ENCODE measurements around the gene ADCY2. TPM values are rescaled to one million over a fixed set of nuclear protein-coding genes. Genes with fewer than 3 reads are reported as not detected.

ADCY2 gene
- total RNA-seq, 3 donors from 2014 or later = 1.7 to 14.8 (median 2.2) TPM

DNA sequence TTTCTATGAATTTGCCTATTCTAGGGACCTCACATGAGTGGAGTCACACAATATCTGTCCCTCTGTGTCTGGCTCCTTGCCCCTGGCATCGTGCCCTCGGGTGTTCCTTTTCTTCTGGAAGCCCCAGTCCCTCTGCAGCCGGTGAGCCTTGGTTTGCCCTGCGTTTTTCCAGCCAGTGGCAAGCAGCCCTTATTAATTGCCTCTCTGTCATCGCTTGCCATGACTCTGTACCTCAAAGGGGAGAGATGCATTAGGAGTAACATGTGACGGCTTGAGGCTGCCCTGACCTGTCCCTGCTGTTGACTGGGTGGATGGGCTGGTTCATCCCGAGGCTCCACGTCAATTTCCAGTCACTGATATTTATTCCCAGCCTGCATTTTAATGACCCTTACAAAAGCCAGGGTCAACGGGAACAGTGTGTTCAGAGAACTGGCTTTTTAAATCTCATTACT is 367.7 kb downstream of the ADCY2 start:
- DNase-seq = no peak
- intact Hi-C loops (cut with DNase I, micrococcal nuclease) = no loop called here
- TF ChIP-seq, protein P1, sequence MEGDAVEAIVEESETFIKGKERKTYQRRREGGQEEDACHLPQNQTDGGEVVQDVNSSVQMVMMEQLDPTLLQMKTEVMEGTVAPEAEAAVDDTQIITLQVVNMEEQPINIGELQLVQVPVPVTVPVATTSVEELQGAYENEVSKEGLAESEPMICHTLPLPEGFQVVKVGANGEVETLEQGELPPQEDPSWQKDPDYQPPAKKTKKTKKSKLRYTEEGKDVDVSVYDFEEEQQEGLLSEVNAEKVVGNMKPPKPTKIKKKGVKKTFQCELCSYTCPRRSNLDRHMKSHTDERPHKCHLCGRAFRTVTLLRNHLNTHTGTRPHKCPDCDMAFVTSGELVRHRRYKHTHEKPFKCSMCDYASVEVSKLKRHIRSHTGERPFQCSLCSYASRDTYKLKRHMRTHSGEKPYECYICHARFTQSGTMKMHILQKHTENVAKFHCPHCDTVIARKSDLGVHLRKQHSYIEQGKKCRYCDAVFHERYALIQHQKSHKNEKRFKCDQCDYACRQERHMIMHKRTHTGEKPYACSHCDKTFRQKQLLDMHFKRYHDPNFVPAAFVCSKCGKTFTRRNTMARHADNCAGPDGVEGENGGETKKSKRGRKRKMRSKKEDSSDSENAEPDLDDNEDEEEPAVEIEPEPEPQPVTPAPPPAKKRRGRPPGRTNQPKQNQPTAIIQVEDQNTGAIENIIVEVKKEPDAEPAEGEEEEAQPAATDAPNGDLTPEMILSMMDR (IDR thresholded peaks at IDR 0.05) = no peak
- Histone ChIP-seq H3K4me1 (ENCODE audit: low read depth) (no peaks in the 10 kb centered on the region), H3K9me3 (no peaks in the 10 kb centered on the region), H3K4me3 (no peak overlapping the region), H3K36me3 (ENCODE audit: low read depth) (no peaks in the 10 kb centered on the region)
- no peak for ATAC-seq

DNA sequence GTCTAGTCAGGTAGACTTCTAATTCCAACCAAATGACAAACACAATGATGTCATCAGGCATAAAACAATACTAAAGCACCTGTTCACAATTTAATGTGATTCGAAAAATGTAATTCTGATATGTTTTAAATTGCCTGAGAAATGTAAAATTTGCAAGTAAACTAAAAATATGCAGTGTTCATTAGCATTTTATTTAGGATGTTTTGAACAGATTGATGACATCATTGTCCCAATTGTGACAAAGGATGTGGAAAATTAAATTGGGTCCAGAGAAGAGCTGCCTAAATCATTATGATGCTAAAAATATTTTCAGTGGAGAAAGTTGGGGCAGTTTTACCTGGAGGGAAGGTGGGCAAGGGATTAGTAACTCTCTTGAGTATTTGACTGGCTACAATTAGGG is 368.5 kb downstream of the ADCY2 start:
- Histone ChIP-seq H3K4me3 (no peak overlapping the region), H3K36me3 (ENCODE audit: low read depth) (no peaks in the 10 kb centered on the region), H3K4me1 (ENCODE audit: low read depth) (no peaks in the 10 kb centered on the region), H3K9me3 (no peaks in the 10 kb centered on the region)
- ATAC-seq (no peak), DNase-seq (no peak)
- intact Hi-C loops (cut with DNase I, micrococcal nuclease) = no loop called here
- TF ChIP-seq, protein P1 (IDR thresholded peaks at IDR 0.05) = no peak

DNA sequence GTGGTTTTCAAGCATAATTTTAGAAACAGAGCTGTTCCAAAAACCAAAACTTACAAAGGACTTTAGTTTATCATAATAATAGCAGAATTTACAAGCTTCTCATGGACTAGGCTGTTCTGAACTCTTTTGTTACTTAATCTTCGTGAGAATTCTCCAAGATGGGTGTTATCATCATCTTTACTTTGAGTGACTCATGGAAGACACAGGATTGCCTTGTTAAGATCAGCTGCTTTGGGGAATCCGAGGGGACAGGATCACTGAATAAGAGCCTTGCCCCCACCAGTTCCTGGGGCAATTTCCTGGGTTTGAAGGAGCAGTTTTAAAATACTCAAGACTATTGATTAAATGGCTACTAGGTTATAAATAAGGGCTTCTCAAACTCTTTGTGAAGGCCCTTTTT is 374.5 kb downstream of the ADCY2 start:
- no peak for DNase-seq
- ATAC-seq = no peak
- Histone ChIP-seq H3K4me1 (ENCODE audit: low read depth) (no peaks in the 10 kb centered on the region), H3K4me3 (no peak overlapping the region), H3K36me3 (ENCODE audit: low read depth) (no peaks in the 10 kb centered on the region), H3K9me3 (no peaks in the 10 kb centered on the region)
- TF ChIP-seq, protein P1 (IDR thresholded peaks at IDR 0.05) = no peak
- intact Hi-C loops (cut with DNase I, micrococcal nuclease) = no loop called here

DNA sequence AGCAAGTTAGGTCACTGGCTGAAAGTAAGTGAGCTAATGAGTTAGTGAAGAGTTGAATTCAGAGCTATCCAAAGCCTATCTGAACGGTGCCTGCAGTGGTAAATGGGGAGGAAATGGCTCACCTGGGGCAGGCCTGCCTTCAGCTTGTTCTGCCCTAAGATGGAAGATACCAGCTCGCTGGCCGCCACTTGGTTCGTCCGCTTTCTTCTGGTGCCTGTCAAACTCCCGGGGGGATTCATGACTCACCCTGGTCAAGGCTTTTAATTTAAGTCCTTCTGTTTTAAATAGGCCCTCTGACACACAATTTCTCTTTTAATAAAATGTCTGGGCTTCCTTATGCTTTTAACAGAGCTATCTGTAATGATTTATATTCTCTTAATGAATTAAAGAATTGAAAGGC is 376.2 kb downstream of the ADCY2 start:
- intact Hi-C loops (cut with DNase I, micrococcal nuclease) = no loop called here
- TF ChIP-seq, protein P1 (IDR thresholded peaks at IDR 0.05) = no peak
- no peak for ATAC-seq
- Histone ChIP-seq H3K36me3 (ENCODE audit: low read depth) (no peaks in the 10 kb centered on the region), H3K9me3 (no peaks in the 10 kb centered on the region), H3K4me1 (ENCODE audit: low read depth) (no peaks in the 10 kb centered on the region), H3K4me3 (no peak overlapping the region)
- DNase-seq = no peak

DNA sequence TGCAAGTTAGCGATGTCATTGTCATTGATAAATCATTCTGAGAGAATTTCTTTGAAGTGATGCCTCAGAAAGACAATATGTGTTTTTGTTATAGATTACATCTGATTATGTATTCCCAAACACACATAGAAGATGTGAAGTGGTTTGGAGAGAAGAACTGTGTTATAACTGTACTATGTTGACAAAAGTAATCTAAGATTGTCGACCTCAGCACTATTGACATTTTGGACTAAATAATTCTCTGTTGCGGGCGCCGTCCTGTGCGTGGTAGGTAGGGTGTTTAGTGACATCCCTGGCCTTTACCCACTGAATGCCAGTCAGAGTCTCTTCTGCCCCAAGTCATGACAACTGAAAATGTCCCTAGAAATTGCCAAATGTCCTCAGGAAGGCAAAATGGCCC is 377.2 kb downstream of the ADCY2 start:
- intact Hi-C loops (cut with DNase I, micrococcal nuclease) = no loop called here
- DNase-seq (no peak), ATAC-seq (no peak)
- Histone ChIP-seq H3K9me3 (no peaks in the 10 kb centered on the region), H3K36me3 (ENCODE audit: low read depth) (no peaks in the 10 kb centered on the region), H3K4me3 (no peak overlapping the region), H3K4me1 (ENCODE audit: low read depth) (no peaks in the 10 kb centered on the region)
- TF ChIP-seq, protein P1 (IDR thresholded peaks at IDR 0.05) = no peak

DNA sequence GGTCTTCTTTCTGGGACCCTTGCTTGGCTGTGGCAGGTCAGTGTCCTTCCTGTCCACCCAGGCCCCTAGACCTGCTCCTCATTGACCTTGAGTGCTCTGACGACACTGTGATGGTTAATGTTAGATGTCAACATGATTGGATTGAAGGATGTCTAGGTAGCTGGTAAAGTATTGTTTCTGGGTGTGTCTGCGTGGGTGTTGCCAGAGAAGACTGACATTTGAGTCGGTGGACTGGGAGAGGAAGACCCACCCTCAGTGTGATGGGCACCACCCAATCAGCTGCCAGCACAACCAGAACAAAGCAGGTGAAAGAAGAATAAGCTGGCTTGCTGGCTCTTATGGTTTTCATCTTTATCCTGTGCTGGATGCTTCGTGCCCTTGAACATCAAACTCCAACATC is 380.5 kb downstream of the ADCY2 start:
- TF ChIP-seq, protein P1 (IDR thresholded peaks at IDR 0.05) = no peak
- H3K36me3 ChIP-seq (ENCODE audit: low read depth) = no peaks in the 10 kb centered on the region
- intact Hi-C loops (cut with DNase I, micrococcal nuclease) = no loop called here
- no peak for ATAC-seq
- no peak for DNase-seq
- H3K4me3 ChIP-seq = no peak overlapping the region
- no peaks in the 10 kb centered on the region for H3K9me3 ChIP-seq
- no peaks in the 10 kb centered on the region for H3K4me1 ChIP-seq (ENCODE audit: low read depth)

All from mucosa of descending colon (tissue), 3 donors.